HCT116 (cell line): ENCODE results near the gene DAO.

Source experiments
- CTCF ChIP-seq, 3 experiments: fragments of 200-600 bp in 1 of 3; sonication (generic) in 1 of 3; IDR thresholded peaks in 2 of 3; conservative IDR thresholded peaks in 1 of 3; 2 replicates each; pipeline ENCODE4 v1.5.1; 2012 to 2017; ENCODE audit warnings: low read depth in 2 of 3, low read length in 2 of 3, antibody characterized with exemption in 1 of 3, borderline replicate concordance in 1 of 3, control low read depth in 1 of 3, mild to moderate bottlenecking in 1 of 3, mixed read lengths in 1 of 3, mixed run types in 1 of 3, moderate library complexity in 1 of 3; ENCODE audit not compliant: insufficient read depth in 1 of 3
- EZH2 ChIP-seq: fragments of 200-600 bp; sonication (generic); IDR thresholded peaks from 2 replicates; pipeline ENCODE4 v1.6.1; 2017; ENCODE audit warnings: antibody characterized with exemption, mixed run types
- POLR2A ChIP-seq: IDR thresholded peaks from 2 replicates; pipeline ENCODE4 v1.7.0; 2011; ENCODE audit warnings: borderline replicate concordance; ENCODE audit not compliant: insufficient read depth, insufficient read length; ENCODE audit errors: extremely low read depth
- POLR2AphosphoS5 ChIP-seq: IDR thresholded peaks from 2 replicates; pipeline ENCODE4 v1.6.1; 2011; ENCODE audit warnings: mild to moderate bottlenecking, low read depth, low read length, moderate library complexity

GRCh38 chr12:108838194-108839017, 41.5 kb upstream of the DAO start:
- TF ChIP-seq POLR2AphosphoS5 (peak; percentile 90), POLR2A (no peak), CTCF (IDR thresholded peaks at IDR 0.05 in 2 of 3, conservative IDR thresholded peaks at IDR 0.05 in 1 of 3; ENCODE audit: borderline replicate concordance in 1 of 3, insufficient read depth in 1 of 3, low read depth in 2 of 3, low read length in 2 of 3) (no peak), EZH2 (no peak)
